HG02870 (cell line): ENCODE measurements around the gene NDUFS8.

Experiments used
- ATAC-seq: cut with Tn5 transposase; IDR thresholded peaks from one replicate; pipeline ENCODE4 v1.9.1; 2021; ENCODE audit warnings: mild to moderate bottlenecking, moderate library complexity; ENCODE audit not compliant: unreplicated experiment

The NDUFS8 gene

DNA sequence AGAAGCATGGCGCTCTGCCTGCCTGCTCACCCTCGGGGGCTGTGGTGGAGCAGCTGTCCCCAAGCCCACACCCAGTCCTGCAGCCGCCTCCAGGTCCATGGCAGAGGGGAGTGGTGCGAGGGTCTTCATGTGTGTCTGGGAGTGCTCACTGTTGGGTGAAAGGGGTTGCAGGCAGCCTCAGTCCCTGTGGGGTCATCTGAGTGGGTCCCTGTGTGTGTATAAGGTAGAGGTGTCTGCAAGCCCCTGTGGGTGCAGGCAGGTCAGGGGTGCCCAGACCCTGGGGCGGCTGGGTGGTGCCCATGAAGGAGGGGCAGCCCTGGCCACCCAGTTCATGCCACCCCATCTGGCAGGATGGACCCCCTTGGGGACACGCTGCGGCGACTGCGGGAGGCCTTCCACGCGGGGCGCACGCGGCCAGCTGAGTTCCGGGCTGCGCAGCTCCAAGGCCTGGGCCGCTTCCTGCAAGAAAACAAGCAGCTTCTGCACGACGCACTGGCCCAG, 15.5 kb upstream of the NDUFS8 start:
- ATAC-seq, result no peak

- ATAC-seq, result no peak
Measured at GRCh38 chr11:68015467-68015866, 15.0 kb upstream of the NDUFS8 start.

GRCh38 chr11:68016161-68016903, 14.1 kb upstream of the NDUFS8 start:
- no peak for ATAC-seq

GRCh38 chr11:68016904-68017817, 13.3 kb upstream of the NDUFS8 start:
- ATAC-seq, result no peak

DNA sequence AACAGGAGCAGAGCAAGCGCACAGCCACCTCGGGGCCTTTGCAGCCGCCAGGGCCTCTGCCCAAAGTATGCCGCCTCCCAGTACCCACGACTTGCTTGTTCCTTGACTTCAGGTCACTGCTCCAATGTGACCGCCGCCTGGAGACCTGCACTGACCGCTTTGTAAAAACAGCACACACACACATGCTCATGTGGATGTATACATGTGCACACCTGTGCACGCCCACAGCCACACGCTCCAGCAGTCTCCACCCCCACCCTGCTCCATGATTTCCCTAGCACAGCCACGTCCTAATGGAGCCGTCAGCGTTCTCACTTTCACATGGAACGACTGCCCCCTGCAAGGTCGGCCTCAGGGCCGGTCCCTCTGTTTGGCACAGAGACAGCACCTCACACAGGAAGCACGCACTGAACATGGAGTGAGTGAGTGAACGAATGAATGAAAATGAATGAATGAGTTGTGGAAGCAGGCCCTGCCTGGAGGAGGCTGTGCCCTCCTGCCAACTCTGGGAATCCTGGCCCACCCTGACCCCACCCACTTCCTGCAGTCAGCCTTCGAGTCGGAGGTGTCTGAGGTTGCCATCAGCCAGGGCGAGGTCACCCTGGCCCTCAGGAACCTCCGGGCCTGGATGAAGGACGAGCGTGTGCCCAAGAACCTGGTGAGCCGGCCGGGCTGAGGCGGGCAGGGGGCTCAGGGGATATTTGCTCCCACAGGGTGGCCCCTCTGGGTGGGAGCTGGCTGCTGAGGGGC, 12.3 kb upstream of the NDUFS8 start:
- ATAC-seq, result no peak

DNA sequence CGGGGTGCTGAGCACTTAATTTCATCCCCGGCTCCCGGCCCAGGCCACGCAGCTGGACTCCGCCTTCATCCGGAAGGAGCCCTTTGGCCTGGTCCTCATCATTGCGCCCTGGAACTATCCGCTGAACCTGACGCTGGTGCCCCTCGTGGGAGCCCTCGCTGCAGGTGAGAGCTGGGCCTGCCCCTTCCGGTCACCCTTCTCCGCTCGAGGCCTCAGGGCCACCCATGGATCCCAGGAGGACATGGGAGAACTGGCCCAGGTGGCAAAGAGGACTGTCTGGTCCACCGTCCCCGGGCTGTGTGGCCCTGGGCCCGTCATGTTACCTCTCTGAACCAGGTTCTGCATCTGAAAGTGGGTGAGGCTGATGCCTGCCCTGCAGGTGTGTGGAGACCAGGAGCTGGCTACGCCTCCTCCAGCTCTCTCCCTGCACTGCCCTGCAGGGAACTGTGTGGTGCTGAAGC, 11.7 kb upstream of the NDUFS8 start:
- no peak for ATAC-seq

DNA sequence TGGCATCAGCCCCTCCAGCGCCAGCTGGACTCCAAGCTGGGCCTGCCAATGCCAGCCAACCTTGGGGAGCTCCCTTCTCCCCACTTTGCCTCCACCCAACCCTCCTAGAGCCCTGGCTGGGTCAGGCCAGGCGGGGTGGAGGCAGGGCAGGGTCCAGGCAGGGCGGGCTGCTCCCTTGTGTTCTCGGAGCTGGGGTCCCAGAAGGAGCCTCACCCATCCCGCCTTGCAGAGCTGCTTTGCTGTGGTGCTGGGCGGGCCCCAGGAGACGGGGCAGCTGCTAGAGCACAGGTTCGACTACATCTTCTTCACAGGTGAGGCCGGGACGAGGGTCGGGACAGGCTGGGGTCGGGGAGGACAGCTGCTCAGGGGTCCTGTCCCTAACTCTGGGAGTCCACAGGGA, 11.0 kb upstream of the NDUFS8 start:
- no peak for ATAC-seq

- ATAC-seq, result no peak
Measured at GRCh38 chr11:68020575-68020974, 9.9 kb upstream of the NDUFS8 start.

- no peak for ATAC-seq
Measured at GRCh38 chr11:68021167-68021787, 9.2 kb upstream of the NDUFS8 start.

- no peak for ATAC-seq
Measured at GRCh38 chr11:68022531-68022930, 8.0 kb upstream of the NDUFS8 start.

GRCh38 chr11:68024508-68024907, 6.0 kb upstream of the NDUFS8 start:
- no peak for ATAC-seq

GRCh38 chr11:68025047-68025446, 5.4 kb upstream of the NDUFS8 start:
- ATAC-seq, result no peak

GRCh38 chr11:68026391-68027105, 3.9 kb upstream of the NDUFS8 start:
- no peak for ATAC-seq

- no peak for ATAC-seq
Measured at GRCh38 chr11:68027667-68028066, 2.8 kb upstream of the NDUFS8 start.

- no peak for ATAC-seq
Measured at GRCh38 chr11:68028802-68029545, 1.5 kb upstream of the NDUFS8 start.

- ATAC-seq, result no peak
Measured at GRCh38 chr11:68031144-68031464, 623 bp downstream of the NDUFS8 start.

DNA sequence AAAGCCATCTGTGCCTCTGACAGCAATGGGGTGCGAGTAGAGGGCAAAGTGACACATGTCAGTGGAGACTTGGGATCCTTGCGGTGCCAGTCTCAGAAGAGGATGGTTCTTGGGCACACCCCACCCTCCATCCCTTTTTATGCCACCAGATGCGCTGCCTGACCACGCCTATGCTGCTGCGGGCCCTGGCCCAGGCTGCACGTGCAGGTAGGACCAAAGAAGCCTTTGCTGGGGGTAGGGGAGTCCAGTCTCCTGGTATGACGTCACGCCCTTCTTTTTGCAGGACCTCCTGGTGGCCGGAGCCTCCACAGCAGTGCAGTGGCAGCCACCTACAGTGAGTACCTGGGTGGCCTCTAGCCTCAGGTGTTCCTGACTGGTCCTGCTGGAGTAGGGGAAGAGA, 1.5 kb downstream of the NDUFS8 start:
- ATAC-seq, result no peak

- ATAC-seq, result no peak
Measured at GRCh38 chr11:68032997-68033707, 2.7 kb downstream of the NDUFS8 start.

GRCh38 chr11:68033708-68034045, 3.2 kb downstream of the NDUFS8 start:
- ATAC-seq, result no peak
